ENCODE measurements around the gene DUS3L.
A peak's percentile ranks its signal among the peaks of the same experiment; 100 is the strongest.

The DUS3L gene

DNA sequence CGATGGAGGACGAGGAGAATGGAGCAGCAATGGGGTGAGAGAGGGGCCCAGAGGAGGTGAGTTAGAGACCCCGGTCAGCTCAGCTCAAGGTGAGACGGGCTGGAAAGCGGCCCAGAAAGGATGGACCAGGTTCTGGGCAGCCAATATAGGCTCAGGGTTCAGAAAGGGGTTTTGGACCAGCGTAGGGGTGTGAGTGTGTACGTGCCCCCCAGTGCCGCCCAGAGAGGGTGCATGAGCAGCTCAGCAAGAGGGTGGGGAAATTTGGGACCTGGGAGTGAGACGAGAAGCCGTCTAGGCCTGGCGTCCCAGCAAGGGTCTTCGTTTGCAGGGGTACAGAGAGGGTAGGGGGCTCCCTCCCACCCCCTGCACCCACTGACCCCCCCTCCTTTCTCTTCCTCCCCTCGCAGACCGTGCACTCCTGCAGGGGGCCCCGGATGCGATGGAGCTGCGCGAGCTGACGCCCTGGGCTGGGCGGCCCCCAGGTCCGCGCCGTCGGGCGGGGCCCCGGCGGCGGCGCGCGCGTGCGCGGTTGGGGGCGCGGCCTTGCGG lies 36.5 kb upstream of the DUS3L start:
- no peak for ATAC-seq (ENCODE audit: low read depth)
- no peak for DNase-seq (ENCODE audit: low spot score in 2 of 2)
- H3K4me1 Mint-ChIP-seq: peaks cover 8% of the 10 kb centered on the region
- H3K36me3 Mint-ChIP-seq: peaks cover 2% of the 10 kb centered on the region
- H3K9me3 Mint-ChIP-seq: peaks cover 2% of the 10 kb centered on the region
- peak overlapping the region; percentile 82 for H3K4me3 Mint-ChIP-seq
- H3K27ac Mint-ChIP-seq: peak overlapping the region; percentile 80
- H3K27me3 Mint-ChIP-seq: peaks cover 16% of the 10 kb centered on the region

DNA sequence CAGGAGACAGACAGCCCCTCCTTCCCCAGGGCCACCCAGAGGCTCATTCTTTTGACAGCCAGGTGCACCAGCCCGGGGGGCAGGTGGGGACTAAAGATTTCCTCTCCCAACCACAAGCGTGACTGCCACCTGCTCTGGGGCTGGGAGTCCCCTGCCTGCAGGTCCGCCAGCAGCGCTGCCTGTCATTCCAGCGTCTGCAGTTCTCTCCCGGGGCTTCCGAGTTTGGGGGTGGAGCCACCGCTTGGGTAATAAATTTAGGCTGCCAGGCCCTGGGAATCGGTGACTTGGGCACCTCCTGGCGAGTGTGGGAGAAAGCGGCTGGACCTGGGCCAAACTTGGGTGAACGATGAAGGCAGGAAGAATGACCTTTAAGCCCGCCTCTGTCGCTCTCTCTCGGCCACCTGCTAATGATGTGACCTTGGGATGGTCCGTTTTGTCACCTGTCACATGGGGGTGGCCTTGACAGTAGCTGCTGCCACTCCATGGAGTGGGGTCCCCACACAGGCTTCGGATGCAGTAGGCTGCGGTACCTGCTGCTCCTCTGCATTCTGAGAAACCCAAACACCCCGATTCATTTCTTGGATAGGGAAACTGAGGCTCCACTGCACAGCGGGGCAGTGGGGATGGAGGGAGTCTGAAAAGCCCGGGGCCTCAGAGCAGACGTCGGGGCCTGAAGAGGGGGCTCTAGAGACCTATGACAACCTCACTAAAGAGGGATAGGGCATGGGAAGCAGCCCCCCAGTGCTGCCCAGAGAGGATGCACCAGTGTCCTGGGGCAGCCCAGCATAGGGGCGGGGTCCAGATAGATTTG lies 35.8 kb upstream of the DUS3L start:
- Mint-ChIP-seq H3K27ac (peak overlapping the region; percentile 80), H3K4me3 (peak overlapping the region; percentile 82), H3K36me3 (peaks cover 2% of the 10 kb centered on the region), H3K9me3 (peaks cover 2% of the 10 kb centered on the region), H3K4me1 (peaks cover 8% of the 10 kb centered on the region), H3K27me3 (peaks cover 10% of the 10 kb centered on the region)
- DNase-seq (ENCODE audit: low spot score in 2 of 2) (no peak), ATAC-seq (ENCODE audit: low read depth) (peak; percentile 40)

DNA sequence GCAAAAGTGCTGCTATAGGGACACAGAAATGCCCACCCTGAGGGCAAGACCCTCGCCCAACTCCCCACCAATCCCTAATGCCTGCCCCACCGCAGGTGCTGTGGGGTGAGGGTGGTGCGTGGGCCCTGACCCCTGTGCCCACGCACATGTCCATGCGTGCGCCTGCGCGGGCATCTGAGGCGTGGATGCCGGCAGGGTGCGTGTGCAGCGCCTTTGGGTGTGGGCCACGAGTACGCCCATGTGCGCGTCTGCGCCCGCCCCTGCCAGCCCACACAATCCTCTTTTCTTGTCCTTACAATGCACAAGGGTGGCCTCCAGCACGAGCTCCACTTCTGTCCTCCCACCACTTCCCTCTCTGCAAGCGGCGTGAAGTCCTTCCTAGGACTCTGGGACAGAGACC lies 34.2 kb upstream of the DUS3L start:
- Mint-ChIP-seq H3K27ac (no peak overlapping the region), H3K4me3 (no peak overlapping the region), H3K27me3 (peaks cover 13% of the 10 kb centered on the region), H3K4me1 (peaks cover 11% of the 10 kb centered on the region), H3K36me3 (peaks cover 5% of the 10 kb centered on the region), H3K9me3 (peaks cover 6% of the 10 kb centered on the region)
- DNase-seq (ENCODE audit: low spot score in 2 of 2): no peak
- ATAC-seq (ENCODE audit: low read depth): no peak

DNA sequence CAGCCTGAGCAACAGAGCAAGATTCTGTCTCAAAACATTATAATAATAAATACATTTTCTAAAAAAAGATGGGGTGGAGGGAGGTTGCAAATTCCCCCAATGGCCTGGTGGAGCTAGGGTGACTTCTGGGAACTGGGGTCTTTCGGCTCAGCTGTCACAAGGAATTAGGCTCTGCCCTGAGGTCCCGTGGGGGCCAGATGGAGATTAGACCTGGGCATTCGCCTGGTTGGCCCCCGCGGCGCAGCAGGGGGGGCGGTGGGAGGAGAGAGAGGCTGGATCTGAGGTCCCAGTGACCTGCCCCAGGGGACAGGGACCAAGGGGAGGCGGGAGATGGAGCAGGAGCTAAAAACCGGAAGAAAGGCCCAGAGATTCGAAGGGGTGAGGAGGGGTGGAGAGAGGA lies 33.8 kb upstream of the DUS3L start:
- H3K4me1 Mint-ChIP-seq: peaks cover 11% of the 10 kb centered on the region
- peaks cover 12% of the 10 kb centered on the region for H3K27me3 Mint-ChIP-seq
- DNase-seq (ENCODE audit: low spot score in 2 of 2) (no peak), ATAC-seq (ENCODE audit: low read depth) (no peak)
- H3K9me3 Mint-ChIP-seq: peaks cover 6% of the 10 kb centered on the region
- H3K4me3 Mint-ChIP-seq: no peak overlapping the region
- H3K27ac Mint-ChIP-seq: no peak overlapping the region
- H3K36me3 Mint-ChIP-seq: peaks cover 5% of the 10 kb centered on the region

DNA sequence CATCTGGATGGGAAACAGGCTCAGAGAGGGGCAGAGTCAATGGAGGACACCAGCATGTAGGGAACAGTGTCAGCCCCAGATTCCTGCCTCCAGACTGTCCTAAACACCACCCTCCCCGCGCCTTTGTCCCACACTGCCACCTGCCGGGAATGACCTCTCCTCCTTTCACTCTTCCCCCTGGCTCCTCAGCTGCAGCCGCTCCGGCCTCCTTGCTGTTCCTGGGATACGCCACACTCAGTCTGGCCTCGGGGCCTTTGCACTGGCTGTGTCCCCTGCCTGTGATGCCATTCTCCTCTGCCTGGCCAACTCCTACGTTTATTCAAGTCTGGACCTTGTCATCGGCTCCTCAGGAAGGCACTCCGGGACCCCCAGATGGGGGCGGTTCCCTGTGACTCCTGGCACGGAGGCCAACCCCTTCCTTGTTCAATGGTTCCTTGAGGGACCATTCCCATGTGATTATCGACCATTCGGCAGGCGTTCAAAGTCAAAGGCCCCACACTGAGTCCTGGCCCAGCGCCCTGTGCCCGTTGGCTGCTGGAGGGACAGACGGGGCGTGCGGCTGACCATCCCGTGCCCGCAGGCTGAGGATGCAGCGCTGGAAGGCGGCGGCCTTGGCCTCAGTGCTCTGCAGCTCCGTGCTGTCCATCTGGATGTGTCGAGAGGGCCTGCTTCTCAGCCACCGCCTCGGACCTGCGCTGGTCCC lies 32.8 kb upstream of the DUS3L start:
- Mint-ChIP-seq H3K27ac (no peak overlapping the region), H3K27me3 (peaks cover 14% of the 10 kb centered on the region), H3K4me1 (peaks cover 11% of the 10 kb centered on the region), H3K36me3 (peaks cover 5% of the 10 kb centered on the region), H3K9me3 (peaks cover 6% of the 10 kb centered on the region), H3K4me3 (no peak overlapping the region)
- ATAC-seq (ENCODE audit: low read depth) (no peak), DNase-seq (ENCODE audit: low spot score in 2 of 2) (no peak)

DNA sequence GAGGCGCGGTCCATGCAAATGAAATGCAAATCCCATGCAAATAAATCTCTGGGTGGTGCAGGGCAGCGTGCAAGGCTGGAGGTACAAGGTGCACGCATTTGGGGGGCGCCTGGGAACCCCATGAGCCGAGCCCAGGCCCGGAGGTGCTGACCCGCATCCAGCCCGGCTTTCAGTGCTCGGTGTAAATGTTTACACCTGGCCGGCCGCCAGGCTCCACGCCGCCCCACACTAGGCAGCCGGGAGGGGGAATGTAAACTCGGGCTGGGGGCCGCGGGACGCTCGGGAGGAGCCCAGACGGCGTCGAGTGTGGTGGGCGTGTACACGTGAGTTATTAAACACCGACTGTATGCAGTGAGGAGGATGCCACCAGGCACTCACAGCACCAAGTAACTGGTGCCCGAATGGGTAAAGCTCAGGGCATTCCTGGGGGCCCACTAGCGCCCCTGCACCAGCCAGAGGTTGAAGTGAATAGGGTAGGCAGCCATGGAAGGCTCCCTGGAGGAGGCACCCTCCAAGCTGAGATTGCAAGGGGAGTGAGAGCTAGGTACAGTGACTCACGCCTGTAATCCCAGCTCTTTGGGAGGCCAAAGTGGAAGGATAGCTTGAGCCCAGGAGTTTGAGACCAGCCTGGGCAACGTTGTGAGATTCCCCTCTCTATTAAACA lies 31.4 kb upstream of the DUS3L start:
- Mint-ChIP-seq H3K27me3 (peaks cover 17% of the 10 kb centered on the region), H3K4me3 (no peak overlapping the region), H3K27ac (no peak overlapping the region), H3K9me3 (peaks cover 6% of the 10 kb centered on the region), H3K4me1 (peaks cover 6% of the 10 kb centered on the region), H3K36me3 (peaks cover 6% of the 10 kb centered on the region)
- DNase-seq (ENCODE audit: low spot score in 2 of 2) (no peak), ATAC-seq (ENCODE audit: low read depth) (no peak)

DNA sequence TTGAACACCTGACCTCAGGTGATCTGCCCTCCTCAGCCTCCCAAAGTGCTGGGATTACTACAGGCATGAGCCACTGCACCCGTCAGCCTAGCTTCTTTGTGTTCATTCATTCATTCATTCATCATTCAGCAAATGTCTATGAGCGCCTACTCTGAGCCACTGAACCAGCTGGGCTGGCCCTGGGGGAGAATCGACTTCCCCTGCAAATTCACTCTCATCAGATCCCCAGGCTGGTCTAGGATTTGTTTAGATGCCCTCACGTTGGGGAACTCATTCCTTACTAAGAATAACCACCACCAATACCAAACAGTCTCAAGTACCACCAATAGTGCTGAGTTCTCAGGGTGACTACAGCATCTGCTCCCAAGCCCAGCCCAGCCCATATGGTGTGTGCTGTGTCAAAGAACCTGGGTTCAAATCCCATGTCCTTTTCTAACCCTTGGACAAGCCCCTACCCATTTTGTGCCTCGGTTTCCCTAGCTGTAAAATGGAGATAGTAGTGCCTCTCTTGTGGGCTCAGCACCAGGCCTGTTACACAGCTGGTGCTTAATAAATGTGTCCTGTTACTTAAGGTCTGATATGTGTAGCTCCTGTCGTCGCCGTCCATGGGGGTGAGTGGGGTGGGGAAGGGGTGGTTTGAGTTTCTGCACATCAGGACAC lies 30.7 kb upstream of the DUS3L start:
- Mint-ChIP-seq H3K27me3 (peaks cover 19% of the 10 kb centered on the region), H3K27ac (no peak overlapping the region), H3K4me3 (no peak overlapping the region), H3K4me1 (peaks cover 3% of the 10 kb centered on the region), H3K9me3 (peaks cover 4% of the 10 kb centered on the region), H3K36me3 (peaks cover 5% of the 10 kb centered on the region)
- no peak for ATAC-seq (ENCODE audit: low read depth)
- no peak for DNase-seq (ENCODE audit: low spot score in 2 of 2)

DNA sequence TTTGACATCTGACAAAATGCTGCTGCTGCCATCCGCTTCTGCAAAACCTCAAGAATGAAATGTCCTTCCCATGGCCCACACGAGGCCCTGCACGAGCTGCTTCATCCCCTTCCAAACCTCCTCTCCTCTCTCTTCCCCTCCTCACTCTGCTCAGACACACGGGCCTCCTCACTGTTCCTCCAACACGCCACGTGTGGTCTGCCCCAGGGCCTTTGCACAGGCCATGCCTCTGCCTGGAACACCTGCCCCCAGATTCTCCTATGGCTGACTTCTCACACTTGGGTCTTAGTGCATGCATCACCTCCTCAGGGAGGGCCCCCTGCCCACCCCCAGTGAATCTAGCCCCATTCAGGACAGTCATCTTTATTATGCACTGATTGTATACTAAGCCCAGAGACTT lies 29.8 kb upstream of the DUS3L start:
- peaks cover 23% of the 10 kb centered on the region for H3K27me3 Mint-ChIP-seq
- DNase-seq (ENCODE audit: low spot score in 2 of 2): no peak

DNA sequence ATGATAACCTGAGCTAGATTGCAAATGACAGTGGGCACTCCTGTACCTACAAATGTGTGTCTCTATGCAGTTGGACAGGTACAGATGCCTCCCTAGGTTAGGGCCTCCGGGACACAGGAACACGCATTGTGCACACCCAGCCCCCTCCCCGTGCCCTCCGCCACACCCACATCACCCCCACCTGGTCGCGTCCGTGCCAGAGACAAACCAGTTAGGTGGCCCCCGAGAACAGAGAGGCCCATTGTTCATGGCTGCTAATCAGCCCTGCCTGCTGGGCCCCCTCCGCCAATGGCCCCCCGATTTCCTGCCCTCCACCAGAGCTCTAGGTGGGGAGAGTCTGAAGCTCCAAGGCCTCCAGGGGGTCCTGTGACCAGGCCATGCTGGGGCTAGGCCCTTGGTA lies 27.6 kb upstream of the DUS3L start:
- Mint-ChIP-seq H3K27me3 (peaks cover 26% of the 10 kb centered on the region), H3K27ac (no peak overlapping the region), H3K9me3 (peaks cover 4% of the 10 kb centered on the region), H3K4me1 (peaks cover 3% of the 10 kb centered on the region), H3K36me3 (peaks cover 5% of the 10 kb centered on the region), H3K4me3 (no peak overlapping the region)
- no peak for DNase-seq (ENCODE audit: low spot score in 2 of 2)
- no peak for ATAC-seq (ENCODE audit: low read depth)

More for the DNA sequence above, 29.8 kb upstream of the DUS3L start:
- Mint-ChIP-seq H3K36me3 (peaks cover 5% of the 10 kb centered on the region), H3K27ac (no peak overlapping the region), H3K4me3 (no peak overlapping the region), H3K9me3 (peaks cover 4% of the 10 kb centered on the region), H3K4me1 (peaks cover 3% of the 10 kb centered on the region)
- ATAC-seq (ENCODE audit: low read depth): no peak

DNA sequence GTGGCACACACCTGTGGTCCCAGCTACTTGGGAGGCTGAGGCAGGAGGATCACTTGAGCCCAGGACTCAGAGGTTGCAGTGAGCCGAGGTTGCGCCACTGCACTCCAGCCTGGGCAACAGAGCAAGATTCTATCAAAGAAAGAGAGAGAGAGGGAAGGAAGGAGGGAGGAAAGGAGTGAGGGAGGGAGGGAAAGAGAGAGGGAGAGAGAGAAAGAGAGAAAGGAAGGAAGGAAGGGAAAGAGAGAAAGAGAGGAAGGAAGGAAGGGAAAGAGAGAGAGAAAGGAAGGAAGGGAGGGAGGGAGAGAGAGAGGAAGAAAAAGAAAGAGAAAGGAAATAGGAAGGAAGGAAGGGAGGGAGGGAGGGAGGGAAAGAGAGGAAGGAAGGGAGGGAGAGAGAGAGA lies 26.3 kb upstream of the DUS3L start:
- H3K27me3 Mint-ChIP-seq: peaks cover 26% of the 10 kb centered on the region
- ATAC-seq (ENCODE audit: low read depth): no peak
- no peak for DNase-seq (ENCODE audit: low spot score in 2 of 2)
- H3K4me3 Mint-ChIP-seq: no peak overlapping the region
- peaks cover 4% of the 10 kb centered on the region for H3K9me3 Mint-ChIP-seq
- peaks cover 3% of the 10 kb centered on the region for H3K4me1 Mint-ChIP-seq
- peaks cover 5% of the 10 kb centered on the region for H3K36me3 Mint-ChIP-seq
- H3K27ac Mint-ChIP-seq: no peak overlapping the region

DNA sequence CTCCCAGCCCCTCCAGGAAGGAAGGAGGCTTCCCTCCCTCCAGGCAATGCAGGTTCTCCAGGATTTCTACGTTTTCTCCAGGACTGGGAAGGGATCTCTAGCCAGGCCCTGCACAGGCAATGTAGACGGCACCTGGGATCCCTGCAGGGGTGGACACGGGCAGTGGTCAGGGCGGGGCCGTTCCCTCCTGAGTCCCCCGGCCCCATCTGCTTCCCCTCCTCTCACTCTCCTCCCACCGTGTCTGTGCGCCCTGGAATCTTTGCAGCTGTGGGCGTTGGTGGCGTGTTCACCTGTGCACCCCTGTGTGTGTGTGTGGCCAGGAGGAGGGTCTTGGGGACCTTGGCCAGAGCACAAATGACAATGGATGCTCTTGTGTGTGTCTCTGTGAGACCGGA lies 23.9 kb upstream of the DUS3L start:
- ATAC-seq (ENCODE audit: low read depth) (no peak), DNase-seq (ENCODE audit: low spot score in 2 of 2) (no peak)
- Mint-ChIP-seq H3K4me3 (no peak overlapping the region), H3K27me3 (peaks cover 22% of the 10 kb centered on the region), H3K36me3 (peaks cover 2% of the 10 kb centered on the region), H3K4me1 (no peaks in the 10 kb centered on the region), H3K9me3 (no peaks in the 10 kb centered on the region), H3K27ac (no peak overlapping the region)

DNA sequence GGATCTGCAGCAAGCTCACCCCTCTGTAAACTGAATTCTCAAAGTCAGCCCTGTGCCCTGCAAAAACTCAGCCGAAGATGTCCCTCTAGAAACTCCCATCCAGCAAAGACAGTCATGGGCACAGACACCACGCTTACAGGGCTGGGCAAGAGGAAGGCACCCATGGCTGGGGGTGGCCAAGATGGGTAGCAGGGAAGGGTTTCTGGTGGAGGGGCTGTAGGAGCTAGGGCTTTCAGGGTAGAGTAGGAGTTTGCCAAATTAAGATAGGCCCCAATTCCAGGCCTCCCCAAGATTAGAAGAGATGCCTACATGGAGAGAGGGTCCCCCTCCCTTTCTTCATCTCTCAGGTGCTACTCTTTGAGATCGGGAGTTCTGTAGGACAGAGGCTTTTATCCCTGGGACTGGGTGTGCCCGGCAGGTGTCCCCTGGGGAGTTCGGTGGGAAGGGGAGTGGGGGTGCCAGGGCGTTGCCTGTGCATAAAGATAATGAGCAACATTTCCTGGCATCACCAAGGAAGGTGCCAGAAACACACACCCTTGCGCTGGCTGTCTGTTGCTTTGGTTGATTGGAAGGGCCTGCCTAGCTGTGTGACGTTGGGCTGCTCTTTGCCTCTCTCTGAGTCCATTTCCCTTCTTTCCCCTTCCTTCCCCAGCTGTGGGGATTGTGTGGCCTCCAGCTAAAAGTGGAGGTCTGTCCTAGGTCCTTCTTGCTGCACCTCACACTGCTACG lies 23.3 kb upstream of the DUS3L start:
- Mint-ChIP-seq H3K27ac (no peak overlapping the region), H3K27me3 (peaks cover 20% of the 10 kb centered on the region), H3K36me3 (peaks cover 2% of the 10 kb centered on the region), H3K4me1 (no peaks in the 10 kb centered on the region), H3K9me3 (no peaks in the 10 kb centered on the region), H3K4me3 (no peak overlapping the region)
- DNase-seq (ENCODE audit: low spot score in 2 of 2): no peak
- ATAC-seq (ENCODE audit: low read depth): no peak

DNA sequence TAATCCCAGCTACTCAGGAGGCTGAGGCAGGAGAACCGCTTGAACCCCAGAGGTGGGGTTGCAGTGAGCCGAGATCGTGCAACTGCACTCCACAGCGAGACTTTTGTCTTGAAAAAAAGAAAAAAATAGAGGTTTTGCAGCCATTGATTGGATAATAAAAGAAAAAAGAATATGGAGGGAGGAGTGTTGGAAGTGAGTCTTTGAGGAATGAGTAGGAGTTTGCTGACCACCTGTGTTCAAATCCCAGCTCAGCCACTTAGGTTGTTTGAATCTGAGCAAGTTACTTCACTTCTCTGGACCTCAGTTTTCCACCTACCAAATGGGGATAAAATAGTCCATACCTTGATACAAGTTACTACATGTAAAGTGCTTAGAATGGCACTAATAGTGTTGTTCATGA lies 20.2 kb upstream of the DUS3L start:
- no peaks in the 10 kb centered on the region for H3K36me3 Mint-ChIP-seq
- DNase-seq (ENCODE audit: low spot score in 2 of 2) (no peak), ATAC-seq (ENCODE audit: low read depth) (no peak)
- H3K27me3 Mint-ChIP-seq: peaks cover 6% of the 10 kb centered on the region
- H3K27ac Mint-ChIP-seq: no peak overlapping the region
- H3K4me3 Mint-ChIP-seq: no peak overlapping the region
- no peaks in the 10 kb centered on the region for H3K9me3 Mint-ChIP-seq
- H3K4me1 Mint-ChIP-seq: no peaks in the 10 kb centered on the region

All from memory B cell (primary cell).